Activated T-helper 1 cell treated with Interleukin-2 at 50 U/mL for 16 hours (primary cell): ENCODE results near the gene THBD.

Experiments used
- DNase-seq: peaks from one replicate; pipeline ENCODE4 v3.0.0-alpha.2; 2020; ENCODE audit warnings: low read depth

THBD gene

GRCh38 chr20:23049201-23050075 lies at the start of gene THBD:
Gene THBD (minus strand): TSS chr20:23049672. CDS start chr20:23049504, 168 bp downstream.
- no peak for DNase-seq

GRCh38 chr20:23097636-23098580 lies 48.4 kb upstream of the THBD start:
- no peak for DNase-seq

GRCh38 chr20:23096986-23097520 lies 47.6 kb upstream of the THBD start:
- DNase-seq: no peak

- DNase-seq: no peak
These were observed 46.6 kb upstream of the THBD start for GRCh38 chr20:23096097-23096496.

GRCh38 chr20:23095499-23095898 lies 46.0 kb upstream of the THBD start:
- no peak for DNase-seq

- no peak for DNase-seq
These were observed 45.5 kb upstream of the THBD start for GRCh38 chr20:23094927-23095326.

GRCh38 chr20:23094213-23094896 lies 44.9 kb upstream of the THBD start:
- no peak for DNase-seq

GRCh38 chr20:23093613-23094012 lies 44.1 kb upstream of the THBD start:
- no peak for DNase-seq

- no peak for DNase-seq
These were observed 43.5 kb upstream of the THBD start for GRCh38 chr20:23092861-23093495.

- no peak for DNase-seq
These were observed 42.9 kb upstream of the THBD start for GRCh38 chr20:23092384-23092756.

GRCh38 chr20:23091721-23092383 lies 42.4 kb upstream of the THBD start:
- no peak for DNase-seq

GRCh38 chr20:23090878-23091277 lies 41.4 kb upstream of the THBD start:
- DNase-seq: no peak

GRCh38 chr20:23090147-23090546 lies 40.7 kb upstream of the THBD start:
- no peak for DNase-seq

- DNase-seq: no peak
These were observed 39.4 kb upstream of the THBD start for GRCh38 chr20:23088866-23089265.

- DNase-seq: no peak
These were observed 38.2 kb upstream of the THBD start for GRCh38 chr20:23087587-23088251.

GRCh38 chr20:23086931-23087411 lies 37.5 kb upstream of the THBD start:
- no peak for DNase-seq

GRCh38 chr20:23086056-23086566 lies 36.6 kb upstream of the THBD start, which contains the start of gene CD93:
Gene CD93 (minus strand): TSS chr20:23086324. CDS start chr20:23086192, 132 bp downstream.
- DNase-seq: no peak

- no peak for DNase-seq
These were observed 36.1 kb upstream of the THBD start for GRCh38 chr20:23085436-23086055.

- DNase-seq: no peak
These were observed 35.4 kb upstream of the THBD start for GRCh38 chr20:23084845-23085365.
